Measurements from ENCODE around the gene BANF2. TPM values are rescaled to one million over a fixed set of nuclear protein-coding genes. Genes with fewer than 3 reads are reported as not detected.

BANF2 gene
- total RNA-seq: not detected in 2 replicates

GRCh38 chr20:17699931-17700351 lies at the start of gene BANF2:
BANF2 (plus strand) TSS chr20:17699966; CDS start chr20:17725026, 25,060 bp downstream.

GRCh38 chr20:17682103-17682888 lies 17.5 kb upstream of the BANF2 start, which contains the start of gene RRBP1:
RRBP1 (minus strand) TSS chr20:17682242; CDS start chr20:17660507, 21,735 bp downstream.

Other genes starting within 250 kb of the BANF2 start
- gene BFSP1, start 168.6 kb upstream of the BANF2 start, total RNA-seq: 1.5 and 2.3 TPM in 2 replicates
- 377 and 434 TPM in 2 replicates for gene DSTN, start 129.9 kb upstream of the BANF2 start, total RNA-seq
- 199 and 237 TPM in 2 replicates for gene RRBP1, start 17.7 kb upstream of the BANF2 start, total RNA-seq